HepG2 (cell line): ENCODE results near the gene ZNF821. TPM values are rescaled to one million over a fixed set of nuclear protein-coding genes. Genes with fewer than 3 reads are reported as not detected.

Source experiments
- AKAP8 ChIP-seq: sonication (generic); formaldehyde crosslinking; IDR thresholded peaks from 2 replicates; pipeline ENCODE4 v1.5.1; 2020; ENCODE audit warnings: mild to moderate bottlenecking, missing genetic modification reagents
- CEBPB ChIP-seq: IDR thresholded peaks from 2 replicates; pipeline ENCODE4 v1.6.1; 2011; ENCODE audit warnings: low read depth, low read length, improper control_type of control experiment, borderline replicate concordance
- ELF4 ChIP-seq: sonication (generic); formaldehyde crosslinking; IDR thresholded peaks from 2 replicates; pipeline ENCODE4 v1.5.0; 2020; ENCODE audit warnings: missing genetic modification reagents, mild to moderate bottlenecking, moderate library complexity, borderline replicate concordance
- GATAD1 ChIP-seq: IDR thresholded peaks from 2 replicates; pipeline ENCODE4 v1.6.1; 2016; ENCODE audit warnings: missing genetic modification reagents, missing compliant biosample characterization
- KMT2A ChIP-seq: sonication (generic); formaldehyde crosslinking; IDR thresholded peaks from 2 replicates; pipeline ENCODE4 v1.4.0; 2020; ENCODE audit warnings: missing genetic modification reagents
- PHF21A ChIP-seq: sonication (generic); formaldehyde crosslinking; IDR thresholded peaks from 2 replicates; pipeline ENCODE4 v1.5.0; 2020; ENCODE audit warnings: mild to moderate bottlenecking, missing genetic modification reagents
- TSC22D2 ChIP-seq: sonication (generic); formaldehyde crosslinking; IDR thresholded peaks from 2 replicates; pipeline ENCODE4 v1.5.1; 2020; ENCODE audit warnings: missing genetic modification reagents, mild to moderate bottlenecking, borderline replicate concordance
- YEATS4 ChIP-seq: sonication (generic); formaldehyde crosslinking; IDR thresholded peaks from 2 replicates; pipeline ENCODE4 v1.4.0; 2020; ENCODE audit warnings: missing genetic modification reagents, borderline replicate concordance
- polyA plus RNA-seq, 8 experiments: library from polyadenylated mRNA; depleted of rRNA in 3 of 8; stranded (reverse) in 7 of 8; unstranded in 1 of 8; fragments of >200 nt; fragmentation: Illumina TruSeq in 4 of 8; extraction: Trizol in 4 of 8; gene quantifications; 2 replicates each; pipeline versions ENCODE4 v1.2.1 to v1.2.3, GENCODE V29; 2011 to 2016; ENCODE audit warnings: low read depth in 4 of 8, missing spikeins in 1 of 8, mixed read lengths in 1 of 8; ENCODE audit not compliant: insufficient read depth in 1 of 8
- total RNA-seq, 5 experiments: library from RNA; depleted of rRNA; stranded (reverse); fragments of >200 nt; fragmentation: Illumina TruSeq; extraction: Trizol; gene quantifications; 2 replicates each; pipeline ENCODE4 v1.2.3, GENCODE V29; 2016; ENCODE audit warnings: low read depth in 1 of 5
- TF ChIP-seq, protein P1 (sequence below): sonication (generic); formaldehyde crosslinking; IDR thresholded peaks from 2 replicates; pipeline ENCODE4 v1.4.0; 2020; ENCODE audit warnings: missing genetic modification reagents
- TF ChIP-seq, protein P2 (sequence below), 2 experiments: IDR thresholded peaks; 2 replicates each; pipeline ENCODE4 v1.6.1; 2011 to 2012; ENCODE audit warnings: low read length in 2 of 2, borderline replicate concordance in 1 of 2, low read depth in 1 of 2, mild to moderate bottlenecking in 1 of 2, moderate library complexity in 1 of 2
- TF ChIP-seq, protein P3 (sequence below): sonication (generic); formaldehyde crosslinking; conservative IDR thresholded peaks from 2 replicates; pipeline ENCODE4 v1.8.1; 2023; ENCODE audit warnings: missing genetic modification reagents
- TF ChIP-seq, protein P4 (sequence below): sonication (generic); formaldehyde crosslinking; IDR thresholded peaks from 2 replicates; pipeline ENCODE4 v1.5.1; 2020; ENCODE audit warnings: mild to moderate bottlenecking, missing genetic modification reagents, moderate library complexity
- TF ChIP-seq, protein P5 (sequence below): sonication (generic); formaldehyde crosslinking; IDR thresholded peaks from 2 replicates; pipeline ENCODE4 v1.9.0; 2021; ENCODE audit warnings: missing genetic modification reagents, borderline replicate concordance

The ZNF821 gene
- total and polyA plus RNA-seq, 2 of the 13 experiments (the other 11 are each of a cell fraction or from before 2014, with no cell fraction given), result 7.0 to 9.1 TPM

DNA sequence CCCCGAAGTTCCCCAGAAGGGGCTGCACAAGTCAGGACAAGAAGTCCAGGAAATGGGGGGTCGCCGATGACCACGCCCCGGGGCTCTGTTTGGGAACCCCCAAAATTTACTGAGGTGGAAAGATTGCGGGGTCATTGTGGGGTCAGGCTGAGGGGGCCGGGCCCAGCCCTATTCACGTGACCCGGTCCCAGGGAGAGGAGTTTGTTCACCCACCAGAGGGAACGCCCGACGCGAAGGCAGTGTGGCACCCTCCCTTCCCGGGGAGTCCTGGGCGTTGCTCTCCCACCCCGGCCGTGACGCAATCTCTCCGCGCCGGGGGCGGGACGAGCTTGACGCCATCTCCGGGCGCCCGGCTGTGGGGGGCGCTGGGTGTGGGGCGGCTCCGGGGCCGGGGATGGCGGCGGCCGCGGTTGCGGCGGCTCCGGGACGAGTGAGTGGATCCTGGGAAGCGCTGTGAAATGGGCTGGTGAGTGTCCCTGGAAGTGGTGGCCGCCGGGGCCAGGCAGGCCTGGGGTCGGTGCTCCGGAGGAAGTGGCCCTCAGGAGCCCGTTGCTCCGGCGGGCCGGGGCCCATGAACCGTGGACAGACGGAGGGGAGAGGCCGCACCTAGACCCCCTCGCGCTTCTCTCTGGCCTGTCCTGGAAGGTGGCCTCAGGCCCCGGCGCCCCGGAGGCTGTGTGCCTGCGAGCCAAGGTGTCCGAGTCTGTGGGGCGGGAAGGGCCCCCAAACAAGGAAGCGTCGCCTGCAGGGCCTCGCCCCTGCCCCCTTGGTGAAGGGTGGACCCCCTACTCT lies 38.1 kb downstream of the ZNF821 start, which contains the start of gene ATXN1L (continued):
- TF ChIP-seq TSC22D2 (CRISPR knock-in tag), result 0 out of 2 replicates have a peak, but pooled peaks have one; percentile 80
- TF ChIP-seq KMT2A (CRISPR knock-in tag), result peak; percentile 94
- TF ChIP-seq, protein P1, sequence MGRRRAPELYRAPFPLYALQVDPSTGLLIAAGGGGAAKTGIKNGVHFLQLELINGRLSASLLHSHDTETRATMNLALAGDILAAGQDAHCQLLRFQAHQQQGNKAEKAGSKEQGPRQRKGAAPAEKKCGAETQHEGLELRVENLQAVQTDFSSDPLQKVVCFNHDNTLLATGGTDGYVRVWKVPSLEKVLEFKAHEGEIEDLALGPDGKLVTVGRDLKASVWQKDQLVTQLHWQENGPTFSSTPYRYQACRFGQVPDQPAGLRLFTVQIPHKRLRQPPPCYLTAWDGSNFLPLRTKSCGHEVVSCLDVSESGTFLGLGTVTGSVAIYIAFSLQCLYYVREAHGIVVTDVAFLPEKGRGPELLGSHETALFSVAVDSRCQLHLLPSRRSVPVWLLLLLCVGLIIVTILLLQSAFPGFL, result 0 out of 2 replicates have a peak, but pooled peaks have one; percentile 37
- TF ChIP-seq, protein P2, sequence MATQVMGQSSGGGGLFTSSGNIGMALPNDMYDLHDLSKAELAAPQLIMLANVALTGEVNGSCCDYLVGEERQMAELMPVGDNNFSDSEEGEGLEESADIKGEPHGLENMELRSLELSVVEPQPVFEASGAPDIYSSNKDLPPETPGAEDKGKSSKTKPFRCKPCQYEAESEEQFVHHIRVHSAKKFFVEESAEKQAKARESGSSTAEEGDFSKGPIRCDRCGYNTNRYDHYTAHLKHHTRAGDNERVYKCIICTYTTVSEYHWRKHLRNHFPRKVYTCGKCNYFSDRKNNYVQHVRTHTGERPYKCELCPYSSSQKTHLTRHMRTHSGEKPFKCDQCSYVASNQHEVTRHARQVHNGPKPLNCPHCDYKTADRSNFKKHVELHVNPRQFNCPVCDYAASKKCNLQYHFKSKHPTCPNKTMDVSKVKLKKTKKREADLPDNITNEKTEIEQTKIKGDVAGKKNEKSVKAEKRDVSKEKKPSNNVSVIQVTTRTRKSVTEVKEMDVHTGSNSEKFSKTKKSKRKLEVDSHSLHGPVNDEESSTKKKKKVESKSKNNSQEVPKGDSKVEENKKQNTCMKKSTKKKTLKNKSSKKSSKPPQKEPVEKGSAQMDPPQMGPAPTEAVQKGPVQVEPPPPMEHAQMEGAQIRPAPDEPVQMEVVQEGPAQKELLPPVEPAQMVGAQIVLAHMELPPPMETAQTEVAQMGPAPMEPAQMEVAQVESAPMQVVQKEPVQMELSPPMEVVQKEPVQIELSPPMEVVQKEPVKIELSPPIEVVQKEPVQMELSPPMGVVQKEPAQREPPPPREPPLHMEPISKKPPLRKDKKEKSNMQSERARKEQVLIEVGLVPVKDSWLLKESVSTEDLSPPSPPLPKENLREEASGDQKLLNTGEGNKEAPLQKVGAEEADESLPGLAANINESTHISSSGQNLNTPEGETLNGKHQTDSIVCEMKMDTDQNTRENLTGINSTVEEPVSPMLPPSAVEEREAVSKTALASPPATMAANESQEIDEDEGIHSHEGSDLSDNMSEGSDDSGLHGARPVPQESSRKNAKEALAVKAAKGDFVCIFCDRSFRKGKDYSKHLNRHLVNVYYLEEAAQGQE (IDR thresholded peaks at IDR 0.05; ENCODE audit: borderline replicate concordance in 1 of 2, low read depth in 1 of 2, low read length in 2 of 2), result peak in 1 of 2 experiments; percentile 32; a peak in 1 of 4 replicates
- TF ChIP-seq CEBPB, result peak; percentile 97
- TF ChIP-seq GATAD1 (CRISPR knock-in tag), result peak; percentile 96
- TF ChIP-seq YEATS4 (CRISPR knock-in tag), result peak; percentile 95
- TF ChIP-seq ELF4 (CRISPR knock-in tag), result no peak
- TF ChIP-seq PHF21A, result peak; percentile 43; the same call in 1 of the 2 replicates
- no peak for TF ChIP-seq AKAP8 (CRISPR knock-in tag)
- TF ChIP-seq, protein P3, sequence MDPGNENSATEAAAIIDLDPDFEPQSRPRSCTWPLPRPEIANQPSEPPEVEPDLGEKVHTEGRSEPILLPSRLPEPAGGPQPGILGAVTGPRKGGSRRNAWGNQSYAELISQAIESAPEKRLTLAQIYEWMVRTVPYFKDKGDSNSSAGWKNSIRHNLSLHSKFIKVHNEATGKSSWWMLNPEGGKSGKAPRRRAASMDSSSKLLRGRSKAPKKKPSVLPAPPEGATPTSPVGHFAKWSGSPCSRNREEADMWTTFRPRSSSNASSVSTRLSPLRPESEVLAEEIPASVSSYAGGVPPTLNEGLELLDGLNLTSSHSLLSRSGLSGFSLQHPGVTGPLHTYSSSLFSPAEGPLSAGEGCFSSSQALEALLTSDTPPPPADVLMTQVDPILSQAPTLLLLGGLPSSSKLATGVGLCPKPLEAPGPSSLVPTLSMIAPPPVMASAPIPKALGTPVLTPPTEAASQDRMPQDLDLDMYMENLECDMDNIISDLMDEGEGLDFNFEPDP (CRISPR knock-in tag), result no peak
- TF ChIP-seq, protein P4, sequence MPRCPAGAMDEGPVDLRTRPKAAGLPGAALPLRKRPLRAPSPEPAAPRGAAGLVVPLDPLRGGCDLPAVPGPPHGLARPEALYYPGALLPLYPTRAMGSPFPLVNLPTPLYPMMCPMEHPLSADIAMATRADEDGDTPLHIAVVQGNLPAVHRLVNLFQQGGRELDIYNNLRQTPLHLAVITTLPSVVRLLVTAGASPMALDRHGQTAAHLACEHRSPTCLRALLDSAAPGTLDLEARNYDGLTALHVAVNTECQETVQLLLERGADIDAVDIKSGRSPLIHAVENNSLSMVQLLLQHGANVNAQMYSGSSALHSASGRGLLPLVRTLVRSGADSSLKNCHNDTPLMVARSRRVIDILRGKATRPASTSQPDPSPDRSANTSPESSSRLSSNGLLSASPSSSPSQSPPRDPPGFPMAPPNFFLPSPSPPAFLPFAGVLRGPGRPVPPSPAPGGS (CRISPR knock-in tag), result peak; percentile 34; the same call in 1 of the 2 replicates
- TF ChIP-seq, protein P5, sequence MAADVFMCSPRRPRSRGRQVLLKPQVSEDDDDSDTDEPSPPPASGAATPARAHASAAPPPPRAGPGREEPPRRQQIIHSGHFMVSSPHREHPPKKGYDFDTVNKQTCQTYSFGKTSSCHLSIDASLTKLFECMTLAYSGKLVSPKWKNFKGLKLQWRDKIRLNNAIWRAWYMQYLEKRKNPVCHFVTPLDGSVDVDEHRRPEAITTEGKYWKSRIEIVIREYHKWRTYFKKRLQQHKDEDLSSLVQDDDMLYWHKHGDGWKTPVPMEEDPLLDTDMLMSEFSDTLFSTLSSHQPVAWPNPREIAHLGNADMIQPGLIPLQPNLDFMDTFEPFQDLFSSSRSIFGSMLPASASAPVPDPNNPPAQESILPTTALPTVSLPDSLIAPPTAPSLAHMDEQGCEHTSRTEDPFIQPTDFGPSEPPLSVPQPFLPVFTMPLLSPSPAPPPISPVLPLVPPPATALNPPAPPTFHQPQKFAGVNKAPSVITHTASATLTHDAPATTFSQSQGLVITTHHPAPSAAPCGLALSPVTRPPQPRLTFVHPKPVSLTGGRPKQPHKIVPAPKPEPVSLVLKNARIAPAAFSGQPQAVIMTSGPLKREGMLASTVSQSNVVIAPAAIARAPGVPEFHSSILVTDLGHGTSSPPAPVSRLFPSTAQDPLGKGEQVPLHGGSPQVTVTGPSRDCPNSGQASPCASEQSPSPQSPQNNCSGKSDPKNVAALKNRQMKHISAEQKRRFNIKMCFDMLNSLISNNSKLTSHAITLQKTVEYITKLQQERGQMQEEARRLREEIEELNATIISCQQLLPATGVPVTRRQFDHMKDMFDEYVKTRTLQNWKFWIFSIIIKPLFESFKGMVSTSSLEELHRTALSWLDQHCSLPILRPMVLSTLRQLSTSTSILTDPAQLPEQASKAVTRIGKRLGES (CRISPR knock-in tag), result peak; percentile 47; the same call in 1 of the 2 replicates
